Ishikawa (cell line): Measurements from ENCODE around the gene PJA2.

Experiments
- CEBPB ChIP-seq: IDR thresholded peaks from 2 replicates; pipeline ENCODE4 v1.6.1; 2012
- FOXM1 ChIP-seq: IDR thresholded peaks from 2 replicates; pipeline ENCODE4 v1.6.1; 2012; ENCODE audit warnings: low read depth, borderline replicate concordance
- NFIC ChIP-seq: IDR thresholded peaks from 2 replicates; pipeline ENCODE4 v1.6.1; 2012
- REST ChIP-seq: IDR thresholded peaks from 2 replicates; pipeline ENCODE4 v1.6.1; 2012; ENCODE audit warnings: low read depth, mild to moderate bottlenecking
- TAF1 ChIP-seq: IDR thresholded peaks from 2 replicates; pipeline ENCODE4 v1.6.1; 2012; ENCODE audit warnings: low read depth, mild to moderate bottlenecking

DNA sequence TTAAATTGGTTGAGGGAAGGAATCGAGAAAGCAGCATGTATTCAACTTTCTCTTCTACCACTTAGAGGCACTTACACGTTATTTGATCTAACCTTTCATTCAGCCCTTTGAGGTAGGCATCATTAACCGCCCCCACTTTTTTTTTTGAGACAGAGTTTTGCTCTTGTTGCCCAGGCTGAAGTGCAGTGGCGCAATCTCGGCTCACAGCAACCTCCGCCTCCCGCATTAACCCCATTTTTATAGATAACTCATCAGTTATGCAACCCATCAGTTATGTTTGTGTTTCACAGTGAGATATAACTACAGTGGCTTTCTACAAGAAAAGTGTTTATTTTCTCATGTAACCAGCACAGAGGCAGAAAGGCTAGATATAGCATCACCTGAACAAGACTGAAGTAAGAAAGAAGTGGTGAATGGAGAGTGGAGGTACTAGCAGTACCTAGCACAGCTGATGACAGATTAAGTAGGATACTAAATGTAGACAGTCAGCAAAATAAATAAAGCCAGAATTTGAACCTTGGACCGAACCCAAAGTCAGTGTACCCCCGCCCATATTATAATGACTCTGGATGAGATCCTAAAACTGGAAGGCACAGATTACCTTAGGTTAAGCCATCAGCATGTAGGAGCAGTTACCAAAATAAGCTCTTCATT is 91.2 kb downstream of the PJA2 start:
- TF ChIP-seq FOXM1 = no peak
- TF ChIP-seq NFIC = no peak
- TF ChIP-seq REST = no peak
- no peak for TF ChIP-seq TAF1
- no peak for TF ChIP-seq CEBPB
